GM12865 (cell line): ENCODE measurements around the gene REC8.

ENCODE experiments used
- DNase-seq: peaks from one replicate; pipeline ENCODE4 v3.0.0; 2010; ENCODE audit warnings: low read depth
- H3K4me3 ChIP-seq: 2 replicates; pipeline ENCODE4 v1.5.1; 2011; ENCODE audit warnings: mild to moderate bottlenecking, low read depth, low read length, control low read depth
- CTCF ChIP-seq: IDR thresholded peaks from 2 replicates; pipeline ENCODE4 v1.5.1; 2011; ENCODE audit warnings: low read length, control low read depth, low read depth, inconsistent platforms; ENCODE audit not compliant: insufficient read depth; ENCODE audit errors: missing control alignments

The REC8 gene

GRCh38 chr14:24129410-24129998 is 42.4 kb upstream of the REC8 start:
- no peak overlapping the region for H3K4me3 ChIP-seq
- DNase-seq = no peak
- TF ChIP-seq CTCF = no peak

GRCh38 chr14:24130380-24130716 is 41.5 kb upstream of the REC8 start, which contains the start of gene FITM1:
Gene FITM1 (plus strand): TSS chr14:24130659. CDS start chr14:24131564, 905 bp downstream.
- H3K4me3 ChIP-seq = no peak within 1 kb of the TSS
- no peak for DNase-seq
- no peak for TF ChIP-seq CTCF

- DNase-seq = no peak
- TF ChIP-seq CTCF = no peak
- H3K4me3 ChIP-seq = no peak overlapping the region
Observed at GRCh38 chr14:24130717-24131548, 40.9 kb upstream of the REC8 start.

GRCh38 chr14:24131549-24131966 is 40.3 kb upstream of the REC8 start:
- no peak for DNase-seq
- no peak for TF ChIP-seq CTCF
- no peak overlapping the region for H3K4me3 ChIP-seq

- DNase-seq = no peak
- no peak overlapping the region for H3K4me3 ChIP-seq
- no peak for TF ChIP-seq CTCF
Observed at GRCh38 chr14:24132061-24132685, 39.7 kb upstream of the REC8 start.

- no peak overlapping the region for H3K4me3 ChIP-seq
- no peak for TF ChIP-seq CTCF
- no peak for DNase-seq
Observed at GRCh38 chr14:24132976-24133375, 38.9 kb upstream of the REC8 start.

GRCh38 chr14:24133735-24134134 is 38.1 kb upstream of the REC8 start:
- DNase-seq = no peak
- no peak for TF ChIP-seq CTCF
- no peak overlapping the region for H3K4me3 ChIP-seq
